ENCODE data around the gene IAH1. TPM values are rescaled to one million over a fixed set of nuclear protein-coding genes. Genes with fewer than 3 reads are reported as not detected.

IAH1 gene
- total and polyA plus RNA-seq, 2 of the 4 experiments (the other 2 are of a cell fraction): 84.5 to 89.8 TPM

- Histone ChIP-seq H3K4me1 (ENCODE audit: control insufficient read depth, insufficient read depth, low read length) (peaks cover 5% of the 10 kb centered on the region; the same call in 1 of the 2 replicates), H3K4me3 (ENCODE audit: insufficient read depth, low read depth, low read length) (no peak overlapping the region), H3K56ac (ENCODE audit: extremely low read depth, insufficient read depth, low read length) (no peak overlapping the region), H3K14ac (replicated peaks; ENCODE audit: low read depth, low read length) (no peak overlapping the region), H3K4ac (ENCODE audit: low read depth, low read length) (0 out of 2 replicates have a peak overlapping the region, but pooled peaks have one; percentile 8), H3K79me1 (ENCODE audit: low read depth in 1 of 2, low read length in 2 of 2) (peaks cover 7 to 21% of the 10 kb centered on the region in 2 experiments; a peak in 3 of 4 replicates), H2BK5ac (ENCODE audit: low read depth, low read length, poor library complexity, severe bottlenecking) (no peak overlapping the region), H4K91ac (ENCODE audit: insufficient read depth, low read depth, low read length) (no peak overlapping the region), H2BK120ac (ENCODE audit: low read depth, low read length) (no peak overlapping the region), H3K9ac (ENCODE audit: low read depth, low read length) (no peak overlapping the region), H3K36me3 (ENCODE audit: control insufficient read depth, insufficient read depth, low read length) (peaks cover 14% of the 10 kb centered on the region), H2AFZ (replicated peaks; ENCODE audit: low read length, poor library complexity) (no peak overlapping the region), H4K20me1 (ENCODE audit: insufficient read depth, low read length) (no peaks in the 10 kb centered on the region), H3K9me1 (ENCODE audit: insufficient read depth, low read length) (peaks cover 10% of the 10 kb centered on the region), H3K27me3 (ENCODE audit: control insufficient read depth, insufficient read depth, low read length) (no peaks in the 10 kb centered on the region), H3K9me3 (ENCODE audit: control insufficient read depth, insufficient read depth, low read length) (no peaks in the 10 kb centered on the region), H3K18ac (ENCODE audit: low read depth, low read length) (no peak overlapping the region), H3K23ac (ENCODE audit: low read depth, low read length) (no peak overlapping the region), H4K8ac (ENCODE audit: low read depth in 2 of 2, low read length in 2 of 2) (no peak overlapping the region), H3K27ac (ENCODE audit: insufficient read depth, low read length) (no peak overlapping the region), H2BK15ac (ENCODE audit: low read depth, low read length) (no peak overlapping the region), H4K5ac (ENCODE audit: low read depth, low read length) (no peak overlapping the region), H2AK5ac (ENCODE audit: low read depth, low read length) (no peak overlapping the region), H3K4me2 (ENCODE audit: low read depth, low read length) (no peak overlapping the region), H2AK9ac (replicated peaks; ENCODE audit: low read depth, low read length, poor library complexity) (no peak overlapping the region), H2BK20ac (ENCODE audit: low read depth, low read length) (no peak overlapping the region)
- intact Hi-C loops (cut with micrococcal nuclease): no loop called here
- WGBS, 2 experiments (ENCODE audit: extremely low coverage in 2 of 2, insufficient read length in 1 of 2): 97% methylated on average over 4 of the region's 7 CpGs; no CpG with 5 or more reads in 1 of the 2 experiments
- ChIA-PET CTCF (no interaction called here), POLR2A (ENCODE audit: unreplicated experiment) (no interaction called here)
- TF ChIP-seq FOS (IDR thresholded peaks at IDR 0.05; ENCODE audit: low read depth, low read length) (no peak), RAD21 (IDR thresholded peaks at IDR 0.05; ENCODE audit: low read length) (no peak), MXI1 (IDR thresholded peaks at IDR 0.05; ENCODE audit: borderline replicate concordance, low read depth, low read length) (no peak), RCOR1 (IDR thresholded peaks at IDR 0.05; ENCODE audit: insufficient replicate concordance, low read length) (no peak), SMC3 (IDR thresholded peaks at IDR 0.05; ENCODE audit: low read depth, low read length) (no peak), CTCF (conservative IDR thresholded peaks at IDR 0.05; ENCODE audit: low read depth, low read length) (no peak), CEBPB (IDR thresholded peaks at IDR 0.05; ENCODE audit: low read depth, low read length) (peak; percentile 35; the same call in 1 of the 2 replicates)
- in situ Hi-C loops (cut with MboI; ENCODE audit: low sequenced_read_pairs): no loop called here
- no TSS peak for BruUV-seq (replicated peaks)
- DNase-seq: peak; percentile 69
- peak; percentile 60 for ATAC-seq (ENCODE audit: low read depth)
- dilution Hi-C loops (cut with HindIII; ENCODE audit: low sequenced_read_pairs, unreplicated experiment): no loop called here
Measured at GRCh38 chr2:9463698-9464034, 10.7 kb upstream of the IAH1 start.

Measured in IMR-90 (cell line).